ENCODE results near the gene CX3CR1.
"Not testable (repeated sequence)": the region's sequence is repeated elsewhere in the genome, so short reads cannot be mapped to it uniquely, and the experiment has no call there.

The CX3CR1 gene

DNA sequence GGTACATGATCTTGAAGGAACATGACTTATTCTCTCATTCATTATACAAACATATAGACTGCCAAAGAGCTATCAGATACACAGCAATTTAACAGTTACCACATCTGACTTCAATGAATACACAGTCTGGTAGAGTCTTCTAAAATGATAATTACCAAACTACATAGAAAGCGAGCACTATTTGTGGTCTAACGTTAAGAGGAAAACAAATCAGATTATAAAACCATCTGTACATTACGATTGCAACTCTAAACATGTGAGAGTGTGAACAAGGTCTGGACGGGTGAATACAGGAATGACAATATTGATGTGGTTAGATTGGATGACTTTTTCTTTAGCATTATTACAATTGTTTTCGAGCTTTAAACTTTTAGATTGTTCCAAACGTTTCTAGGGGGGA lies 16.3 kb downstream of the CX3CR1 start:
- DNase-seq = no peak

DNA sequence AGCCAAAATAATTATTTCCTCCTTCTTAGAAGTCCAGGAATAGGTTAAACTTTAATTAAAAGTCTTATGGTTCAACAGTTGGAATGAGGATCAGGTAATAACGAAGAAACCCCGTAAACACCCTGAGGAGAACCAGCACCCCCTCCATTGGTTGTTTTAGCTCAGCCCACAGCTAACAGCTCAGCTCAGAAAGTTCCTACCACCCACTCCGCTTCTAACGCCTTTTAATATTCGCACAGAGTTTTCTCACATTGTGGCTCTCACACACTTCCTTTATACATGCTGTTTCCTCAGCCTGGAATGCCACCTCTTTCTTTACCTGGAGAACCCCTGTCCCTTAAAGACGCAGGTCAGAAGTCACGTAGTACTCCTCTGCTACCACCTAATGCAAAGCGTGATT lies 17.0 kb downstream of the CX3CR1 start:
- DNase-seq = no peak

DNA sequence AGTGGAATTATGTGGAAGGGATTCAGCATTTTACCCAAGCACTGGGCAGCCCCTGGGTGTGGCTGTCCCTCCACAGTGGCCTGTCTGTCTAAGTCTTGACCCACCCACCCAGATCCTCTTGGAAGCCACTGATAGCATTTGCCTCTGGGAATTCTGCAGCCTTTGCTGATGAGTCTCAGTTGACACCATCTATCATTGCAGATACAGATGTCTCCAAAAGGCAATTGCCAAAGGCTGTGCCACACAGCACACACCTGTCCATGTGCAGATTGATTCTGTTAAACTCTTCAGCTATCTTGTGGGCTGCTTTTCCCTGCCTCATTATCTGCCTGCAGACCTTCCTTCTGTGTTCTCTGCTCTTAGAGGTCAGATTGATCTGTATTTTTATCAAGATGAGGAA lies 18.1 kb downstream of the CX3CR1 start:
- no peak for DNase-seq

DNA sequence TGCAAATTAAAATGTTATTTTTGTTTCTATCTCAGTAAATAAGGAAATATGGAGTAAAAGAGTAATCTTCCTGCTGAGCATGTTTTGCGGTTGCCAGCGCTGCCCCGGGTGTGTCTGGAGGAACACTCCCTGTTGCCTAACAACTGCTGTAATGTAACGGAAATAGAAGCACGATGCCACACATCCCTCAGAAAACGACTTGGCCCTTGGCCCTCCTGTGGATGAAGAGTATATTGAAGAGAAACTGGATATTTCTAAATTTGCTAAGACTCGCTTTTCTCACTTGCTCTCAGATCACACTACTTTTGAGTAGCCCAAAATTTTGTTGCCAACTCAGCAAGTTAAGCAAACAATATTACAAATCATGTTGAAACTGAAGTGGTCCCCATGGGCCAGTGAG lies 18.9 kb downstream of the CX3CR1 start:
- DNase-seq = peak; percentile 79

DNA sequence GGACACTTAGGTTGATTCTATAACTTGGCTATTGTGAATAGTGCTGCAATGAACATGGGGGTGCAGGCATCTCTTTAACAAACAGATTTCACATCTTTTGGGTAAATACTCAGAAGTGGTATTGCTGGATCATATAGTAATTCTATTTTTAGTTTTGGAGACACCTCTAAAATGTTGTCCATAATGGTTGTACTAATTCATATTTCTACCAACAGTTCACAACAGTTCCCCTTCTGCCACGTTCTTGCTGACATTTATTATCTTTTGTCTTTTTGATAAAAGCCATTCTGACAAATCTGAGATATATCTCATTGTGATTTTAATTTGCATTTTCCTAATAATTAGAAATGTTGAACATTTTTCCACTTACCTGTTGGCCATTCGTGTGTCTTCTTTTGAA lies 19.5 kb downstream of the CX3CR1 start:
- DNase-seq = no peak

DNA sequence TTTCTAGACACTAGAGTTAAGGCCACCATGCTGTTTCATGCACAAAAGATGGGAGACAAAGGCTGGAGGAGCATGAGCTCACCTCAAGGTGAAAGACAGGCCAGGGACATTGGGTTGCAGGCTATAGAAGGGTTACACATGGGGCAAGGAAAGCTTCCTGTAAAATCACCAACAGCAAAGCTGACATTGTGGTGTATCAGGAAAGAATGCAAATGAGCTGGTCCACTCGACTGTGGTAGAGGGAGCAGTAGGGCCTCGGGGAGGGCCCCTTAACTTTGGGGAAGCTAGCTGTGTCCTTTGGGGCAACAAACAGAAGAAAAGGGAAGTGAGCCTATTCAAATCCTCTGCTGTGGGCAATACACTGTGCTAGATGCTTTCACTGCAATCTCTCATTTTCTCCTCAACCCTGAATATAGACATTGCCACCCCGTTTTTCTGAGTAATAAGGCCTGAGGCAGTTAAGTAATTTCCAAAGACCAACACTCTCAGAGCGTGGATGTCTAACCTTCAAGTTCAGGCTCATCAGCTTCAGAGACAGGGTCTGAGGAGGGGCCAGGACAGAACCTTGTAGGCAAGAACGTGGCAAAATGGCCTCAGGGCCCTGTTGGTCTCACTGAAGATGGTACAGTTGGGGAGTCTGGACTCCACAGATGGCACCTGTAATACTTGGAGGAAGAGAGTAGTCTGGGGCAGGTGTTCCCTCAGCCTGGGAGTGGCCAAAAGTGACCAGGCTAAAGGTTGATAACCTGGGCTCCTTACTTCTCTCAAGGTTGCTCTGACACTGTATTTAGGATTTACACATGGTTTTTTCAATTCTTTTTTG lies 24.1 kb downstream of the CX3CR1 start:
- DNase-seq = peak; percentile 80

DNA sequence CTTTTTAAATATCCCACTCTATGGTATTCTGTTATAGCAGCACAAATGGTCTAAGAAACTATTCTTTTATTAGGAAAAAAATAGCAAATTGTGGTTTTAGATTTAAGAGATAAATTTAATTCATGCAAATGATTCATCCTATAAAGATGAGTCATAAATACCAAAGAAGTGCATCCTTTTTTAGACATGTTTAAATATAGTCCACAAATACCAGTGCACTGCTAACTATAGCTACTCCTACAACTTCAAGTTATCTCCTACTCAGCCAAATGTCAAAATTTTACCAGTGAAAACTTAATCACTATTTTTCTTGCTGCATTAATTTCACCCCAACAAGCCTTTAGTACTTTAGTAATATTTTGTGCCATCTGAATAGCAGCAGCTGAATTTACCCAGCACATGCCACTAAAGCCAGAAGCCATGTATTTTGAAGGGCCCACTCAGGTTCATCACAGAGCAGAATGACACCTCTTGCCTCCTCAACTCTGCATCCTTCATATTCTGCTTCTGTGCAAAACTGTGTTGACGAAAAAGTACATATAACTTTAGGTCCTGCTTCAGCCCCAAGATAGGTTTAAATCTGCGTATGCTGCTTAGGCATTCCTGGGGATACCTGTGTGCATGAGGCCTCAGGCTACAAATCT lies 24.9 kb downstream of the CX3CR1 start:
- no peak for DNase-seq

DNA sequence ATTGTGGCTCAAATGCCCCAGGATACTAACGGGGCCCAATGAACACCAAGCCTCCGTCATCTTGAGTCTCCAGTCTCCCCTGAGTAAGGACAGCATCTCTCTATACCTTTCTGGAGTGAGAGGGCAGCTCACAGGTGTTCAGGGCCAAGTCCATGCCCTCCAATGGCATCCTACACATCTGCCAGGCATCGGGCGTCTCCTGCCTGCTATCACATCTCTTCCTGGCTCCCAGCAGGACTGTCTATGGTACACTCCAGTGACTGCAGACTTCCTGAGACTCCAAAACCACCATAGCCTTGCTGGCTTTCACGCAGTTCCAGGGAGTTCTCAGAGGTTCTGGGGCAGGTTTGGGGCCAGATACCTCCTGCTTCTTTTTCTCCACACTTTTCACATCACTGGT lies 28.3 kb downstream of the CX3CR1 start:
- DNase-seq = no peak

DNA sequence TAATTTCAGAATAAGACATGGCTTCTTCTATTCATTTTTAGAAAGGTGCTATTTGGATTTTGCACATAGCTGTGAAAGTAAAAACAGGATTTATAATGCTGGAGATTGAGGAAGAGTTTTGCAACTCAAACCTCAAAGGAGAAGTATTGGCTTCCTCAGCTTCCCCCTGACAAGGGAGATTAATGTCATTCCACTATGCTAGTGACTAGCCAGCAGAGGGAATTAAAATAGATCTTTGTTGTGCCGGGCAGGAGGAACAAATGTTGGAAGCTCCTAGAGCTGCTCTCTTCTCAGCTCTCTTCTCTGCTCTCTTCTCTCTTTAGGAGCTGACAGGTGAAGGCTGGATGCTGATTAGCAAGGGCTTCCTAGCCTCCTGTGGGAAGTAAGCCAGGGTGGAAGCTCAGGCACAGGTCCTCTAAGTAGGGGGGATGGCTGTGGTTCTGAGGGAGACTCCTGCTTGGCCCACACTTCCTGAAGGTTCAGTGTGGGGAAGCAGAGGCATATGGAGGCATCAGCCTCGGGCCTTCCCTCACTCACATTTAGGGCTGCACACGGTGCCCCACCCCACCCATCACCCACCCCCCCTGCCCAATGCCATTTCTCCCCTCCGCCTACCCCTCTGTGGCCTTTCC lies 29.6 kb downstream of the CX3CR1 start:
- DNase-seq = peak; percentile 88

DNA sequence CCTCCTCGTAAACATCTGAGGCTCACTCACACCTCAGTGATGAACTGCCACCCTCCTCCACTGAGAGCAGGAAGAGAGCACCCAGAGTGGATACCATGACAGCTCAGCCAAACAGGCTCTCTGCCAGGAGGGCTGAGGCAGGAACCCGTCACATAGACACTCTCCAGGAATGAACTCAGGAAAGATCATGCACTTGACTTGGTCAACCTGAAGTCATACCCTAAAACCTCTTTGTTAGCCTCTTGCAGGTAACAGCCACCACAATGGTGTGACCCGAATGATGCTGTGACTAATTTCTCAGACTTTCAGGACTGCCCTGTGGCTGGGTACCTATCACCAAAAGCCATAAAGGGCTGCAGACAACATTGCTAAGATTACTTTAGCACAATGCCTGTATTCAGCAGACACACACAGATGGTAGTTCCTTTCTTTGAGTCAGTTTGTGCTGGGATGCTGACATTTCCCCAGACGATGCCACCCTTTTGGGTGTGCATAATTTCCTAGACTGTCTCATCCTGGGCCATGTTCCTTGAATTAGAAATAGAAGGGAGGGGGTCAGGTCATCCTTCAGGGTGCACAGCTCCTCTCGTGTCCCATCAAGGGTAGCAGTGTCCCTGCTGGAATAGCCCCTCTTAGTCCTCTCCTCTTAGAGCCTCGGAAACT lies 30.3 kb downstream of the CX3CR1 start:
- DNase-seq = no peak

DNA sequence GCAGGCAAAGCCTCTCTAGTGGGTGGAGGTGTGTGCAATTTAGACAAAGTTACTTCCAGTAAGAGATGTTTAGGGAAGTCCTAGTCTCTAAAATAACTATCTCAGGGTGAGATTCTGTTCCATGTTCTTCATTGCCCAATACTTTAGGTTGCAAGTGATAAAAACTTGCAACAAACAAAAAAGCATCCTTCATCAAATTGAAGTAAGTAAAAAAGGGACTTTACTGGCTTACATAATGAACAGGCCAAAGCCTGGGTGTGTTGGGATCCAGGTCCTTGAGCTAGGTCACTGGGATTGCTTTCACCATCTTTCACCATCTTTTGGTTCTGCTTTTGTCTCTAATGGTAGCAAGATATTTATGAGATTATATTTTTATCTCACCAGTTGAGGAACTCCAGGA lies 38.3 kb downstream of the CX3CR1 start:
- DNase-seq = no peak

DNA sequence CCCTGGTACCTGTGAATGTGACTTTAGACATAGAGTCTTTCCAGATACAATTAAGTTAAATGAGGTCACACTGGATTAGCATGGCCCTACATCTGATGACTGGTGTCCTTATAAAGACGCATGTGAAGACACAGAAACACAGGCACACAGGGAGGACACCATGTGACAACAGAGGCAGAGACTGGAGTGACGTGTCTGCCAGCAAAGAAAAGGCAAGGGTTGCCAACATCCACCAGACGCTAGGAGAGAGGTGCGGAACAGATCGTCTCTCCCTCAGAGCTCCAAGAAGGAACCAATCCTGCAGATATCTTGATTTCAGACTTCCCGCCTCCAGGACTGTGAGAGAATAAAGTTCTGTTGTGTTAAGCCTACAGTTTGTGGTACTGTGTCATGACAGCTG lies 42.8 kb downstream of the CX3CR1 start:
- DNase-seq = no peak

DNA sequence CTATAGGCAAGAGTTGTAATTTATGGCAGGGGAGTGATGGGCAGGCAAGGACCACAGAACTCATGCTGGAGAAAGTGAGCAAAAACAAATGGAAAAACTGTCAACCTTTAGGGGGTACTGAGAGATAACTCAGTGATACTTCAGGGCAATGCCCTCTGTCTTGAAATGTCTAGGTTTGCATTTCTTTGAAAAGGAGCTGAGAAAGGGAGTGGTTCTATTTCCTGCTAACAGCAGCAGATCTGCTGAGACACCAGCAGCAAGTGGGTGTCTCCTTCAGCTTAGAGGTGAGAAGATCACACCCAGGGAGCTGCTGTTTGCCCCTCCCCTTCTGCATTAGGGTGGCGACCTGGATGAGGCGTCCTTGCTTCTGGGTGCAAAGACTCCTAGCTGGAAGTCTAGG lies 45.2 kb downstream of the CX3CR1 start:
- DNase-seq = no peak

DNA sequence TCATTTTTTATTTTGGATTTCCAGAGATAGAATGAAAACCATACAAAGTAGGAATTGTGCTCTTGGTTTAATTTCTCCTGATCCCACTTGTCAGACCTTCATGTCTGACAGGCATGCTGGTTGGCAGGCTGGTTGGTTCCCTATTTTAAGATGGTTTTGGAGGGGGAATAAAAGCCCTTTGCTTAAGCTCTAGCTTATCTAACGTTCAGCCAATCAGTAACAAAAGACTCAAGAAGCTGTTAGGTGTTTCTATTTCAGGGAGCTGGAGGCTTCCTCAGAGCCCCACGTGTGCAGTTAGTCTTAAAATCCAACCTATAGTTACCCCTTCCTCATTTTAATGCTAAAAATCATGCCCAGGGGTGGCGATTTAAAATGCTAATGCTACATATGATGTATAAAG lies 47.0 kb downstream of the CX3CR1 start:
- peak; percentile 59 for DNase-seq

DNA sequence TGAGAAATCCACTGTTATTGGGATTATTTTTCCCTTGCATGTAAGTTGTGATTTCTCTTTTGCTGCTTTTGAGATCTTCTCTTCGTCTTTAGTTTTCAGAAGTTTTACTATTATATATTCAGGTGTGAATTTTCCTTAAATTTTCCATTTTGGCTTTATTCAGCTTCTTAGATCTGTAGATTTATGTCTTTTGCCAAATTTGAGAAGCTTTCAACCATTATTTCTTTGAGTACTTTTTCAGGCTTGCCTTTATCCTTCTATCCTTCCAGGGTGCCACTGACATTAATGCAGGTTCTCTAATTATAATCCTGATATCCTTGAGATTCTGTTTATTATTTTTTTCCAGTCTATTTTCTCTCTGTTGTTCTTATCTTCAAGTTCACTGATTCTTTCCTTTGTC lies 49.4 kb downstream of the CX3CR1 start:
- DNase-seq = no peak

DNA sequence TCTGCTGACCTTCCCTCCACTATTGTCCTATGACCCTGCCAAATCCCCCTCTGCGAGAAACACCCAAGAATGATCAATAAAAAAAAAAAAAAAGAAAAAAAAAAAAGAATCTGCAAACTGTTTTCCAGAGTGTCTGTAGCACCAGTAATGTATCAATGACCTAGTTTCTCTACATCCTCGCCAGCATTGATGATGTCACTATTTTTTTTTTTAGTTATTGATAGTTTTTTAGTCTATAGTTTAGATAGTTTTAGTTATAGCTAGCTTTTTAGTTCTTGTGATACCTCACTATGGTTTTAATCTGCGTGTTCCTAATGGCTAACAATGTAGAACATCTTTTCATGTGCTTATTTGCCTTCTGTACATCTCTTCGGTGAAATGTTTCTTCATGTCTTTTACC lies 51.3 kb downstream of the CX3CR1 start:
- DNase-seq = no peak

DNA sequence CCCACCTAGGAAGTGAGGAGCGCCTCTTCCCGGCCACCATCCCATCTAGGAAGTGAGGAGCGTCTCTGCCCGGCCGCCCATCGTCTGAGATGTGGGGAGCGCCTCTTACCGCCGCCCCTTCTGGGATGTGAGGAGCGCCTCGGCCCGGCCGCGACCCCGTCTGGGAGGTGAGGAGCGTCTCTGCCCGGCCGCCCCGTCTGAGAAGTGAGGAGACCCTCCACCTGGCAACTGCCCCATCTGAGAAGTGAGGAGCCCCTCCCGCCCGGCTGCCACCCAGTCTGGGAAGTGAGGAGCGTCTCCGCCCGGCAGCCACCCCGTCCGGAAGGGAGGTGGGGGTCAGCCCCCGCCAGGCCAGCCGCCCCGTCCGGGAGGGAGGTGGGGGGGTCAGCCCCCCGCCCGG lies 52.2 kb downstream of the CX3CR1 start:
- not testable (repeated sequence) for DNase-seq

DNA sequence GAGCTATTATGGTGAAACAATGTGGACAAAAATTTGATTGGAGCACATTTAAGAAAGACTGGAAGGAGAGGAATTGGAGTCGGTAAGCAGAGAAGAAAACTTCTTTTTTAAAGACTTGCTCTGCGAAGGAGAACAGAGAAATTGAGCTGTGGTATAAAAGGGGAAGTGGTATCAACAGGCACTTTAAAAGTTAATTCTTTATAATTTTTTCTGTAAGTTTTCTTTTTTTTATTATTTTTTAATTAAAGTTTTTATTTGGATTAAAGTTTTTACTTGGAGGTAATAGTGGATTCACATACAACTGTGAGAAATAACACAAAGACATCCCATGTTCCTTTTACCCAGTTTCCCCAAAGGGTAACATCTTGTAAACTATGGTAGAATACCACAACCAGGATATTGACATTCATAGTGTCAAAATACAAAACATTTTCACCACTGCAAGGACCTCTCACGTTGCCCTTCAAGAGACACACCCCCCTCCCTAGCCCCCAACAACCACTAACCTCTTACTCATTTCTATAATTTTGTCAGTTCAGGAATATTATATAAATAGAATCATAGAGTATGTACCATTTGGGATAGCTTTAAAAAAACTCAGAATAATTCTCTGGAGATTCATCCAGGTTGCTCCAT lies 53.6 kb downstream of the CX3CR1 start:
- DNase-seq = peak; percentile 5

DNA sequence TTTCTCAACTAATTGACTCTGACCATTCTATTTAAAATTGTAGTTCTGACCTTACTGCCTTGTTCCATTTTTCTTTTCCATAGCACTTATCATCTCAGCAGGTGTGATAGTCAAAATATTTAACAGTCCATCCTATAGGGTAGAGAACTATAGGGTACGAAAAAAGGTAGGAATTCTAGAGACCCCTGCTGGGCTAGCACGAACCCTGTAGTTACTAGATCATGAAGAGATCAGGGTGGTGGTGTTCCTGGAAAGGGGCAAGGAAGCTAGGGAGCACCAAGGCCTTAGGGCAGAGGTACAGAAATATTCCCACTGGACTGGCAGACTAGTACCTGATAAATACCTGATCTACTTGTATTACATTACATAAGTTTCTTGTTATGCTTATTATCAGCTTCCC lies 55.5 kb downstream of the CX3CR1 start:
- DNase-seq = no peak

DNA sequence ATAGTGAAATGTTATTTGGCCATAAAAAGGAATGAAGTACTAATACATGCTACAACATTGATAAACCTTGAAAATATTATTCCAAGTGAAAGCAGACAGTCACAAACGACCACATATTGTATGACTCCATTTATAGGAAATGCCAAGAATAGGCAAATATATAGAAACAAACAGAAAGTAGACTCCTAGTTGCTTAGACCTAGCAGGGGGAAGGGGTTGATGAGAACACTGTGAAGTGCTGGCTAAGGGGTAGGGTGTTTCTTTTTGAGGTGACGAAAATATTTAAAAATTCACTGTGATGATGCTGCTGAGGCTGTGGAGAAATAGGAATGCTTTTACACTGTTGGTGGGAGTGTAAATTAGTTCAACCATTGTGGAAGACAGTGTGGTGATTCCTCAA lies 56.9 kb downstream of the CX3CR1 start:
- DNase-seq = no peak

DNA sequence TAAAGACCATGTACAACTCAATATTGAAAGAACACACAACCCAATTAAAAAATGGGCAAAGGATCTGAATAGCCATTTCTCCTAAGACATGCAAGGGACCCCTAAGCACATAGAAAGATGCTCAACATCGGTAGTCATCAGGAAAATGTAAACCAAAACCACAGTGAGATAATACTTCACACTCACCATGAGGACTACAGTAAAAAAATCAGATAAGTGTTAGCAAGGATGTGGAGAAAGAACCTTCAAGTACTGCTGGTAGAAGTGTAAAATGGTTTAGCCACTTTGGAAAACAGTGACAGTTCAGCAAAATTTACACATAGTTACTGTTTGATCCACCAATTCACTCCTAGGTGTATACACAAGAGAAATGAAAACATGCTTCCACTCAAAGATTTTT lies 57.4 kb downstream of the CX3CR1 start:
- no peak for DNase-seq

DNA sequence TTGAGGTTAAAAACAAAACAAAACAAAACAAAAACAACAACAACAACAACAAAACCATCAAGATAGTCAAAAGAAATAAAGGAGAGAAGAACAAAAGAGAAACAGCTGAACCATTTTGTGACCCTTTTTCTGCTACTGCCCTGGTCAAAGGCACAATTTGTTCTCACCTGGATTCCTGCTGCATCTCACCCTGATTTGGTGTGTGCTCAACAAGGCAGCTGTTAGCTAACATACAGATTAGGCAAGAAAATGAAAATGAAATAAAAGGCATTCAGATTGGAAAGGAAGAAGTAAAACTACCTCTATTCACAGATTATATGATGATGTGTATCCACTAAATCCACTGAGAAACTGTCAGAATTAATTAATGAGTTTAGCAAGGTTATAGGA lies 58.7 kb downstream of the CX3CR1 start:
- DNase-seq = no peak

DNA sequence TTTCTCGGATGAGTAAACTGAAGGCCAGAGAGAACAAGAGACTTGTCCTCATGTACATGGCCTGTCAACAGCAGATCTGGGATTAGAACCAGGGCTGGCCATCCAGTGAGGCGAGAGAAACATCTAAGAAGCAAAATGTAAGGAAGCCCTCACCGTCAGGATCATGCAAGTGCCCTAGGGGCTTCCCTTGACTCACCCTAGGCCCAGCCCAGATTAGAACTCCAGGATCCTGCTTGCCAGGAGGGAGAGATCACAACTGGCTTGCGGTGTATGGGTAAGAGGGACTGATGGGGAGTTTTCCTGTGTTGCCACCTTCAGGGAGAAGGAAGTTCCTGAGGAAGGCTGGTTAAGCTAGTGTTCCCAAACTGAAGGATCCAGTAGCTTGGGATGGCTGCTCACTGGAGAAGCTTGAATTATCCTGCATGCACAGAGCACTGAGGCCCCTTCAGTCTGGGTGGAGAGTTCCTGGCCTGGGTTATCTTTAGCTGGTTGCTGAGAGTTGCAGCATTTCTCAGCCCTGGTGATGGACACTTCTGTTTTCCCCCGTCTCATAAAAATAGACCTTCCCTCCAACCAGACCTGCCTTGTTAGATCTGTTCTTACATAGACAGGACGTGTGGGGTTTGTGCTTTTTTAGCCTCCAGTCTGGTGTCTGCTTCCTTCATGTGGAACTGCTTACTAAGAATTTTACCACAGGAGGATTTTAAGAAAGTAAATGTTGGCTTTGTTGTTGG lies 59.3 kb downstream of the CX3CR1 start:
- DNase-seq = peak; percentile 86

Measured in GDM1 (cell line).